GM21786 (cell line): Measurements from ENCODE around the gene NELFB.

Source experiments
- ATAC-seq: cut with Tn5 transposase; IDR thresholded peaks from one replicate; pipeline ENCODE4 v1.9.1; 2021; ENCODE audit not compliant: unreplicated experiment

The NELFB gene

DNA sequence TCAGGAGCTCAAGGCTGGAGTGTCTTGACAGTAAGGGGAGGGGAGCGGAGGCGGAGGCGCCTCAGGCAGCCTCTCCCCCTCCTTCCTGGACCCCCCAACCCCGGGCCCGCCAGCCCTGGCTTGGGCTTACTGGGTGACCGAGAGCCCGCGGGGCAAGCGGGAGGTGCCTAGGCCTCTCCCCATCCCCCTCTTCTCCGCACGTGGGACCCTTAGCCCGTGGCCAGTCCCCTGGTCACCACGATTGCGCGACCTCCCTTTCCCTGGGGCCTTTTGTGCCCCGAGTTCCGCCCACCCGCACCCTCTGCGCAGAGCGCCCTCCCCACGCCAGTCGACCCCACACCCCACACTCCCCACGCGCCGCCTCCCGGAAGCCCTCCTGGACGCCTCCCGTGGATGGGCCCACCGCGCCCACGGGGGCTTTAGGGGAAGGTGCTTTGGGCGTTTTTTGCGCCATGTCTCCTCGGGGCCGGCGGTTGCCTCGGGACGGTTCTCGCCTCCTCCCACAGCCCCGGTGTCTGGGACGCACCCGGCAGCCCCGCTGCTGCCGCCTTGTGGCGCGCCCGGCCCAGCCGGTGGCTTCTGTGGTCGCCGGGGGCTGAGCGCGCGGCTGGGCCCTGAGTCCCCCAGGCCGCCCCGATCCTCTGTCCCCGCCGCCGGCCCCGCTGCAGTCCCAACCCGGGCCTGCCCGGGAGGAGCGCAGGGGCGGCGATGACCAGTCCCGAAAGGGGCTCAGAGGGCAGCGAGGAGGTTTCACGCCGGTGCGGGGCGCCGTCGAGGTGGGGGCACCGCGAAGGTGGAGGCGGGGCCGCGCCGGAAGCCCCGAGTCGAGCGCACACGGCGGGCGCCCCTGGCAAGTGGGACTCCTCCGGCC is 25.6 kb downstream of the NELFB start:
- no peak for ATAC-seq

DNA sequence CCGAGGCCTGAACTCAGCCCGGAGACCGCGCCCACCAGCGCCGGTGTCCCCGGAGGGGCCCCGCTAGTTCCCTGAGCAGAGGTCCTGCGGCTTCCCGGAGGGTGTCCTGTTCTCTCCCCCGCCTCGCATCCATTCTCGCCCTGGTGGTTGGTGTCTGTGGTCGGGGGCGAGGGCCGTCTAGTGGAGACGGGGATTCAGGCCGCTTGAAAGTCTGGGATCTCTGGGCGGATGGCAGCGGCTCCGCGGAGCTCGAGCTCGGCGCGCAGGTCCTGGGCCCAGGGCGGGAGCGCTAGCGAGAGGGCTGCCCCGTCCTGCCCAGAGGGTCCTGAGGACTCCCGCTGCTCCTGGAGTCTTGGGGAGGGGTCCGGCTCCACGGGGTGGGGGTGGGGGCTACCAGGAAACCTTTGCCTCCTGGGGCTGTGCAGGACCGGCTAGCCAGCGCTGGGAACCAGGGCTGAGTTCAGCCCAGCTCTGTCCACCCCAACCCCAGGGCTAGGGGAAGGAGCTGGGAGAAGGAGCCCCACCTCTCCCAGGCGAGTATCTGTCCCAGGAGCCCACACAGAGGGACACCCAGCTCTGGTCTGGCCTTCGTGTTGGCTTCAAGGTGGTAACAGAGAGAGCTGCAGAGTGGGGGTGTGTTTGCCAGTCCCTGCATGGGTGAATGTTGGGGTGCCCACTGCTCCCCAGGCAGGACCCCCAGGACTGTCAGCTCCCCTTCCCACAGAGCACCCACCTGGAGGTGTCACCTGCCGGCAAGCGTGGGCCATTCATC is 26.4 kb downstream of the NELFB start:
- ATAC-seq: no peak

DNA sequence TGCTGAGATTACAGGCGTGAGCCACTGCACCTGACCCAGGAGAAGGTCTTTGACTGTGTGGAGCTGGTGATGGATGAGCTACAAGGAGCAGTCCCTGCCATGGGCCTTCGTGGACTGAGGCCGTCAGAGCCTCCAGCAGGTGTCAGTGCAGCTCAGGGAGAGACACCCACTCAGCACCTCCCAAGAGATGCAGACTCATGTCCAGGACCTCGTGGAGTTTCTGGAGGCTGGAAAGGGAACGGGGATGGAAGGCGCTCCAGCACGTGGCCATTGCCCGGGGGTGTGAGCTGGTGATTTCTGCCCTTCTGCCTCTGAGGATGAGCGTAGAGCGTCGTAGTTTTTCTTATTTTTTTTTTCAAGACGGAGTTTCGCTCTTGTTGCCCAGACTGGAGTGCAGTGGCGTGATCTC is 31.9 kb downstream of the NELFB start:
- ATAC-seq: no peak

DNA sequence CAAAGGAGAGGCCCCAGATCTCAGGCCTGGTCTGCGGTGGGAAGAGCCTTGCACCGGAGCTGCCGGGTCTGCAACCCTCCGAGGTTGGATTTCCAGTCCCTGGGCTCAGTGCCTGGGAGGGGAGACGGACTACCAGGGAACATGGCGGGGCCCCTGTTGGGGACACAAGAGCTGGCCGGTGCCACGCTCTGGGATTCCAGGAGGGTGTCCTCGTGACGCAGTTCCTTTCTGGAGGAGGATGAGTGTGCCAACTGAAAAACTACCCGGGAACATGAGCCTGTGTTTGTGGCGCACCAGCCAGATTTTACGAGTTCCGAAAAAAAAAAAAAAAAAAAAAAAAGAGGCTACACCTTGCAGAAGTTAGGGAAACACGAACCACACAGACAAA is 38.0 kb downstream of the NELFB start:
- no peak for ATAC-seq

DNA sequence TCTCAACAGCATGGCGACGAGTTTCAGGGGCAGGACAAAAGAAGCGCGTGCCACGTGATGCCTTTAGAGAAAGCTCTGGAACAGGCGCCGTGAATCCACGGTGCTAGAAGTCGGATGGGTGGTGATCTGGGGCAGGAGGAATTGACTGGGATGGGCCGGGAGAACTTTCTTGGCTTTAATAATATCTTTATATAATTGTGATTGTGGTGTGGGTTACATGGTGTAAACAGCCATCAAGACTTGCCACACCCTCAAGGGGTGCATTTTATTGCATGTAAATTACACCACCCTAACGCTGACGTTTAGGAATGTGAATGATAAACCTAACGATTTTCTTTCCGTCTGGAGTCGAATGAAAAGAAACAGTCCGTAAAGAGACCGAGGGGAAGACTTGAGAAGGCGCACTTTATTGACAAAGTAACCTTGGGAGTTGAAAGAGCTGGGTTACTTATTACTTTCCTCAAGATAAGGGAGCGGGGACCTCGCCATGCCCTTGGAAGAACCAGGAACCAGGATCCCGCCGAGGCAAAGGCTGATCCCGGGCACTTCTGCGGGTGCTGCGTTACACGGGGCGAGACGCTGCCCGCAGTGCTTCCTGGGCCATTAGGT is 38.5 kb downstream of the NELFB start:
- no peak for ATAC-seq

DNA sequence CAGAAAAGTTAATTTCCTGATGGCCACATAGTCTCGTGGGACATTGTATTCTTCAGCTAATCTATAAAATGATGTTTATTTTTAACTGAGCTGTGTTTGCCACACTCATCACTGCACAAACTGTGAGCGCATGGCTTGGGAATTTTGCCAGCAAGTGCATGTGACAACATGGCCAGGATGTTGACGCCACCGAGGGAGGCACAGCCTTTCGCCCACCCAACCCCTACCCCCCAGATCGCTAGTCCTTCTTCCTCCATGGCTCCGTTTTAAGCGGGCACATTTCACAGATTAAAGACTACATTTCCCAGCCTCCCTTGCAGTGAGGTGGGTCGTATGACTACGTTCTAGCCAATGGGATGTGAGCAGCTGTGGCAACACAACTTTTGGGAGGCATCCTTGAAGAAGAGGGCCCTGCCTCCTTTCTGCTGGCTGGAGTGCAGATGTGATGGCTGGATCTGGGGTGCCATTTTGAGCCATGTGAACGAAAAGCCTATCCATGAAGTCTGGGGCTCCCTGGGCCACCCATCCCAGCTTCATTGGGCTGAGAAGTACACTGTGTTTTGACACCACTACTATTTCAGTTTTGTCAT is 39.1 kb downstream of the NELFB start:
- no peak for ATAC-seq

DNA sequence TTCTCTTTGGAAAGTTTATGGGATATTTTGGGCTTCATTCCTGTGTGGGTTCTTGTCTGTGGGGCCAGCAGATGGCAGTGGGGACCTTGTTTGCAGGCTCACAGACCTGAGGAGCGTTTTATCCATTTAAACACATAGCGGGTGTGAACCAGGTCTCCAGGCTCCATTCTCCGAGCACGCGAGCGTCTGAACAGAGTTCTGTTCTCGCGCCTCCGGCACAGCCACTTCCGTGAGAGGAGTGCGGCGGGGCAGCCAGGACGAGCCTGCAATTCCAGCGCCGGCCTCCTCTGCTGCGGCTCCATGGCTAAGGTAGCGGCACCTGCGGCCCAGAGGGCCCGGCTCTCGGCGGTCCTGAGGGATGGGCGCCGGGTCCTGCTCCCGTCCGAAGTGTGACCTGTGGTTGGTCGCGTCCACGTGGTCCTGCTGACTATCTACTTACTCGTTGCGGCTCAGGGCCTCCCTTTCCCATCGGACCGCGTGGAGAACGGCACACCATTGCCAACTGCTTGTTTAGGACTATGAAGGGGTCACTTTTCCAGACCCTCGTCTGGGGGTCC is 39.6 kb downstream of the NELFB start:
- ATAC-seq: no peak

DNA sequence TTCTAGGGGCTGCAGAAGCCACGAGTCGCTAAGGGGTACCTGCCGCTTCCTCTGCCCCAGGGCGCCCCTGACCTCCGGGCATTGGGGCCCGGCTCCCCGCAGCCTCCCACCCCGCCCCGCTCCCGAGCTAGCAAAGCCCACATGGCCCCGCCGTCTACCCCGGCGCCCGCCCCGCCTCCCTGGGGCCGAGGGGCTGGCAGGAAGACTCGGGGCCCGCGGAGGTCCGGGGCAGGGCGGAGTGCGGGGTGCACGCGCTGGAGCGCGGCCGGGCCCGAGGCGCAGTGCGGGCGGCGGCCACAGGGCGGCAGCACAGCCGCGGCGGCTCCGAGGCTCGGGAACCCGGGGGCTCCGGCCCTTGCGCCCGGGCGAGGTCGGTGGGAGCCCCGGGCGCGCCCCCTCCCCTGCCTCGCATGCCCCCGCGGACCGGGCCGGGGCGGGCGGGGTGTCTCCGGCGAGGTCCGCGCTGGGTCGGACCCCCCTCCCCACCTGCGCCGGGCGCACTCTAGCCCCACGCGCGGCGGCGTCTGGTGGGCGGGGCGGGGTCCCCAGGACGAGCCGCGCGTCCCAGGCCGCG is 40.2 kb downstream of the NELFB start:
- ATAC-seq: no peak

DNA sequence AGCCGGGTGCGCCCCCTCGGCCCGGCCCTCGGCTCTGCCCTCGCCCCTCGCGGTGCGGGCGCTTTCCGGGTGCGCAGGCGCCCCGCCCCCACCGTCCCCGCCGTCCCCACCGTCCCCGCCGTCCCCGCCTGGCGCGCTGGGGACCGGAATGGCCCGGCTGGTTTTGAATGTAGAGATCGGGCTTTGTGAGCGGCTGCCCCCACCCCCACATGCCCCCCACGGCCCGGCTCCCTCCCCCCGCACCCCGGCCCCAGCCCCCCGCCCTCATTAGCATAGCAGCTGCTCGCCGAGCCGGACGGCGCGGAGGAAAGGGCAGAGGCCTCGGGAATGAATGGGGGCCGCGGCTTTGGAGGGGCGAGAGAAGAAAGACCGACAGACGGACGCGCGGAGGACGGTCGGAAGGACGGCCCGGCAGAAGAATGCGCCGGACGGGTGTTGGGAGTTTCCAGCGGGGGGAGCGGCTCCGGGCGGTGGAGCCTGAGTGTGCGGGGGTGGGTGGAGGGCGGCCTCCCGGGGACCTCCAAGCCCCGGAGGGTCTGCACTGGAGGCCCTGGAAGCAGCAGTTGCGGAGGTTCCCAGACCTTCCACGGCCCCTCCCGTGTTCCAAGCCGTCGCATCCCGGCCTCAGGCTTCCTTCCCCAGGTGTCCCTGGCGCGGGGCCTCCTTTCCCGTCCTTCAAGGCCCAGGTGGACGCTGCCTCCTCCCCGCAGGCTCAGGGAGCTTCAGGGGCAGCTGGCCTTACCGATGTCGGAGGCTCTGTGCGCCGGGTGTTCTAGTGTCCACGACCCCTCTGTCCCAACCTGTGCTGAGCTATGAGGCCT is 40.9 kb downstream of the NELFB start:
- ATAC-seq: no peak

DNA sequence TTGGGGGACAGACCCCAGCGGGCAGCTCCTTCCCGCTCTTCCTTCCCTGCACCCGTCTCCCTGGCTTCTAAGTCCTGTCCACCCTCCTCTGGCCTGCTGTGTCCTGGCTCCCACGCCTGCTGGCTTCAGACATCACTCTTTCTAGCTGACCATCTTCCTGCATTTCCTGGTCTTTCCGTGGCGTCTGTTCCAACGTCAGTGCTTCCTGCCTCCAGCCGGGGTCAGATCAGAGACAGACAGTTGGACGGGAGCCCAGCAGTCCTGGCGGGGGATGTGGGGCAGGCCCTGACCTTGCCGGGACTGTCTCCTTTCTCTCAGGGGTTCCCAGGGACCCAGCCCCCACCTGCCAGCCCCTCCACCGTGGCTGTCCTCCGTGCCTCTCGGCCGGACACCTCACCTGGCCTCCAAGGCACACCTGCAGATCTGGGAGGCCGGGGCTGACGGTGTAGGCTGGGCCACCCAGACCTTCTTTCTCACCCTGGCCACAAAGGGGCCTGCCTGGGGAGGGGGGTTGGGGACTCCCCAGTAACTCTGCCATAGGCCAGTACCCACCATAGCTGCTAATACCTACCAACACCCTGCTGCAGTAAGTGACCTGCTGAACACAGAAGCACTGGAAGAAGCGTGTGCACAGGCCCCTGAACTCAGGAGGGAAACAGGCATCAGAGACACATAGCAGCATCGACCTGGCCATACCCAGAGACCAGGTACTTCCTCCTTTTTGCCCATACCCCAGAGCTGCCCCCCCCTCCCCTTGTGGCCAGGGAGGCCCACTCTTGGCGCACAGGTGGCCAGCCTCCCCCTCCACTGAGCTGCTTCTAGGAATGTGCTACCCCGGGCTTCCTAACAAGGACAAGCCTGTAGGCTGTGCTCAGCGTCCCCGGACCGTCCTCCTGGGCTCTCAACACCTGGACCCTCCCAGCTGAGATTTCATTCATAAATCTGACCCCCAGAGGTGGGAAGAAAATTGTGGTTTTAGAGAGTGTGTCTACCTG is 41.8 kb downstream of the NELFB start:
- no peak for ATAC-seq

DNA sequence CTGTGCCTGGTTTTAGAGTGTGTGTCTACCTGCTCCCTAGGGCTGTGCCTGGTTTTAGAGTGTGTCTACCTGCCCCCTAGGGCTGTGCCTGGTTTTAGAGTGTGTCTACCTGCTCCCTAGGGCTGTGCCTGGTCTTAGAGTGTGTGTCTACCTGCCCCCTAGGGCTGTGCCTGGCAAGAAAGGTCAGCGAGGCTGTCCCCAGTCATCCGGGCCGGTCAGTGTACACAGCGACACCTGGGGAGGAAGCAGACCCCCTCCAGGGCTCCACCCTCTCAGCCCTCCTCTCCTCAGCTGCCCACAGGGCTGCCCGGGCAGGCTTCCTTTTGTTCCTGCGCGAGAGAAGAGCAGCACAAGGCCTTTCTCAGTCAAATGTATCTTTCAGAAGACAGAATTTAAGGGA is 42.8 kb downstream of the NELFB start:
- ATAC-seq: no peak

DNA sequence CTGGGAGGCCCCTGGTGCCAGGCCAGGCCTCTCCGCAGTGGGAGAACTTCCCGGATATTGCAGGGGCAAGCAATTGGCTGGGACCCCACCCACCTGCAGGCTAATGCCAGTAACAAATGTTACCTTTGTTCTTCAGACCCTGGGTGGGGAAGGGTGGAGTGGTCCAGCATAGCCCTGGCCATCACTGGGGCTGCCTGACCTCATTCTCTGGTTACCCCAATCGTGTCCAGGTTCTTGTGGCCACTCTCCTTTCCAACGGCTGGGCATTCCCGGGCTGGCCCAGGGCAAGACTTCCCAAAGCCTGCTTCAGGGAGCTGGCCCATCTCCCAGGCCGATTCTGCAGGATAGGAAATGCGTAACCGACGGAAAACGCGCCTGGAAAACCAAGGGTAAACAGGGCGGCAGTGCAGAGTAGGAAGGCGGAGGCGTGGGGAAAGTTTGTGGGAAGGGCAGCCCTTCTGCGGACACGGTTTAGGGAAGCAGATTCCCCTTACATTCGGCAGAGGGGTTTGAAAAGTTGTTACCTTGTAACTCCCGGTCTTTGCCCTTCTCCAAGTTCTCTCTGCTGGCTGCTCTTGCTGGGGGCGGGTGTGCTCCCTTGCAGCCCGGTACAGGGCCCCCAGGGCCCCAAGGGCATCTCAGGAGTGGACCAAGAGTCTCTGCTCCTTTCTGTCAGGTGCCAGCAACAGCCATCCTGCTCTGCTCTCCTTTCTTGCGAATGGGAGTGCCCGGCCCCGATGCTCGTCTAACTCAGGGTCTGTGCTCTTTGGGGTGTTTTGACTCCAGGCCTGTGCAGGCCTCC is 43.5 kb downstream of the NELFB start:
- no peak for ATAC-seq

DNA sequence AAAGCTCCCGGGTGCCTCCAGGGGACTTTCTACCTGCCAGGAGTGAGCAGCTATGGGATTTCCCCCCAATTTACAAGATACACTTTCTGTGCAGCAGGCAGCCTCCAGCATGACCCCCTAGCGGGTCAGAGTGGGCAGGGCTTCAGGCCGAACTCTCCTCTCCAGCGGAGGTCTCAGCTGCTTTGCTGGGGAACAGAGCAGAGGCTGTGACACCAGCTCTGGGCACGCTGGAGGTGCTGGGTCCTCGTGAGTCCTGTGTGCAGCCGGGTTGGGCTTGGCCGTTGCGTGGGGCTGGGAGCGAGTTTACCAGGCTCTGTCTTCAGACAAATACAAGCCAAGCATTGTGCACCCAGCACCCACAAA is 44.1 kb downstream of the NELFB start:
- ATAC-seq: no peak

DNA sequence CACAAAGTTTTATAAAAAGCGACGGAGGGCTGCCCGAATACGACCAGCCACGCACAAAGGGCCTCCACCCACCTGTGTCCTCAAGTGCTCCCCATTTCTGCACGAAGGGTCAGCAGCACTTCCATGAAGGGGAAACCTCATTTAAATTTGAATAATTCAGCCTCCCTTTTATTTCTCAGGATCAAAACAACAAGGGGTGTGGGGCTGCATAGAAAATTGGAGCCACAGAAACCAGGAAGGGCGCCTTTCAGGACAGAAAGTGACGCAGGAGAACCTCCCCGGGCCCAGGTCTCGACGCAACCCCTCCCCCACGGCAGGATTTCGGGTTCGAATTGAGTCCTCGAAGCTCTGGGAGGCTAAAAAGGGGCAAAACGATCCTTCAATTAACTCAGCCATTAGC is 44.8 kb downstream of the NELFB start:
- no peak for ATAC-seq

DNA sequence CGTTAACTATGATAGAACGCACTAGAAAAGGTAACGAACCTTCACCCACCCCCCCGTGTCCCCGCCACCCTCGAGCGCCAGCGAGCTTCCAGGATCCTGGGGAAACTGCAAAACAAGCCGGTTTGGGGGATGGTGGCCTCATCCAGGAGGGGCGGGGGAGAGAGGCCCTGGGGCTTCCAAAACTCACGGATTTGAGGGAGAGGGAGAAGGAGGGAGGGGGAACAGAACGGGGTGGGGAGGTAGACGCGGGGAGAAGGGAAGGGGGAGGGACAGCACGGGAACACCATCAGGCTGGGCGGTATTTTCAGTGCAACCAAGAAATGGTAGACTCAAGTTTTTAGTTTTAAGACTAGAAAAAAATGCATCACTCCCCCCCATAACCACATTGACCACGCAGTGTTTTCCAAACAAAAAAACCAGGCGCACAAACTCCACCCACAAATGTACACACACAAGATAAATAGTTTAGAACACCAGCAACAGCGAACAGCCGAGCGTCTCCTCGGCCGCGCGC is 45.5 kb downstream of the NELFB start:
- ATAC-seq: no peak

DNA sequence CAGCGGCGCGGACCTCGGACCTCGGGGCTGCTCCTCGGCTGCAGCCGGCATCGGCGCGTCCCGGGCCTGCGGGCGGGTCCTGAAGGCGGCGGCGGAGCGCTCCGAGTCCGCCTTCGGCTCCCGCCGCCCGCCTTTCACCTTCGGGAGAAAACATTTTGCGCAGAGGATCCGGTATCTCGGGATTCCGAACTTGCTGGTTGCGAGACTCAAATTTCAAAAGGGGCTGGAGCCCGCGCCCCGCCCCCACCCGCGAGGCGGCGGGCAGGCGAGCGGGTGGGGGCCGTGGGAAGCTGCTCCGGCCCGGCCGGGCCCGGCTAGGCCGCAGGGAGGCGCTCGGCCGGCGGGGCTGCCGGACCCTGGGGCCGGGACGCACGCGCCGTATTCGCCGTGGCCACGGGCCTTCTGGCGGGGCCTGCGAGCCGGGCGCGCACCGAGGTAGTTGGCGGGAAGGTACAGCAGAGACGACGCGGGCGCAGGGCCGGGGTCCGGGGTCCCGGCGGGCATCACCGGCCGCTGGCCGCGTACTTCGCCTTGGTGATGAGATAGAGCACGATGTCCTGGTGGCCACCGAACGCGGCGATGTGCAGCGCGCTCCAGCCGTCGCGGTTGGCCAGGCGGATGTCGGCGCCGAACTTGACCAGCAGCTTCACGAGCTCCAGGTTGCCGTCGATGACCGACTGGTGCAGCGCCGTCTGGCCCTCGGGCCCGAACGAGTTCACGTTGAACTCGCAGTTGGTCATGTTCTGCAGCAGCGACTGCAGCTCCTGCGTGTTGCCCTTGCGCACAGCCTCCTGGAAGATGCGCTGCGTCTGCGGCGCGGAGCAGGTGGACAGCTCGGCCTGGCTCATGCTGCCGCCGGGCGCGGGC is 46.2 kb downstream of the NELFB start:
- ATAC-seq: no peak

DNA sequence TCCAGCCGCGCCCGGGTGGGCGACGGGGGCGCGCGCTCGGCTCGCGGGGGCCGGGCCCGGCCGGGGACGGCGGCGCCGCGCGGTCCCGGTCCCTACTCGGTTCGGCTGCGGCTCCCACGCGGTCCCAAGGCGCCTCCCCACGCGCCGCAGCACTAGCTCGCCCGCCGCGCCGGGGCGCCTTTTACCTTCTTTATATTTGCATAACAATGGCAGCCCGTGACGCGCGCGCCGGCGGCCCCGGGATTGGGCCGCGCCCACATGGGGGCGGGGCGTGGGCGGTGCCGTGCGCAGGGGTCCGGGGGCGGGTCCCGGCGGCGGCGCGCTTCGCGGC is 47.0 kb downstream of the NELFB start, which contains the start of gene NRARP:
TSS of gene NRARP (minus strand) at position 154 of the 331 bp plus-strand sequence. CDS start 343 bp downstream, outside the sequence.
- peak; percentile 75 for ATAC-seq
